ENCODE measurements around the gene ATL3.
"Not testable (repeated sequence)": the region's sequence is repeated elsewhere in the genome, so short reads cannot be mapped to it uniquely, and the experiment has no call there.

ATL3 gene

DNA sequence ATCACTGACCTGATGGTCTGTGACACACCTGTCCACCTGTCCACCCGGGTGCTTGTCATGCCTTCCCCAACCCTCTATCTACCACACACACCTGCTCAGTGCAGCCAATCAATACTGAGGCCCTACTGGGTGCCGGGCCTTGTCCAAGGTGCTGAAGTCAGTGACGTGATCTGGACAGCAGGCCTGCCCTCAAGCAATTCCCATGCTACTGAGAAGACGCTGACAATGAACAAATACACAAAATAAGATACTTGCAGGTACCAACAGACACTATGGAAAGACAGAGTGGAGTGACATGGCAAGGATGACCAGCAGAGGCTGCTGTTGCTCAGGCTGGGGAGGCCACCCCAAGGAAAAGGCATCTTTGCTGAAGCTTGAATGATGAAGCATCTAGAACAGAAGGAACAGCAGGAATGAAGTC is 78.2 kb downstream of the ATL3 start:
- no peak for DNase-seq (ENCODE audit: low read depth in 2 of 3, low spot score in 2 of 3)

DNA sequence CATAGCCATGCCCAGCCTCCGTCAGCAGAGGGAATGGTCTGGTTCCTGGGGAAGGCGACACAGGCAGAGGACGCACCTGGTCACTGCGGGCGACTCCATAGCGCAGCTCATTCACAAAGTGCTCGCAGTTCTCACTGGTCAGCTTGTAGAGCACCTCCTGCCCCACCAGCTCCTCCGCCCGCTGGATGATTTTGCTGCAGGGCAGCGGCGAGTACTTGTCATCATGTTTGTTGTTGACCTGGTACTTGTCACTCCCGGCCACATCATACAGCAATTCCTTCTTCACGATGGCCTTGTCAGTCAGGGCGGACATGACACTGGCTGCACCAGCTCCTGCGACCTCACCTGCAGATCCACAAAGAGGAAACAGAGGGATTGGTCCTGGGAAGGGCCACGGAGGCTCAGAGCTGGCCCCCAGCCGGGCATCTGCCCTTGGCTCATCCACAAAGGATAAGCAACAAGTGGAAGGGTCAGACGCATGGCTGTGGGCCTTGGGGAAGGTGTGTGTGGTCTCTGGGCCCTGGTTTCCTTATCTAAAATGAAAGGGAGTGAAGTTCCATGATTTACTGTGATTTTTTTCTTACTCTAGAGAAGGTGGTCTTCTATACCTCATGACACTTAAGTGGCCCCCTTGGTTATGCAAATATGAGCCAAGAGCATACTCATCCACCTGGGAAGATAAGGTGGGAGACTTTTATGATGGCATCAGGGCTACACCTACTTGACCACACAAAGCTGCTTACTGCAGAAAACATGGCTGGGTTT is 81.0 kb downstream of the ATL3 start:
- DNase-seq (ENCODE audit: low read depth in 2 of 3, low spot score in 2 of 3) = no peak

DNA sequence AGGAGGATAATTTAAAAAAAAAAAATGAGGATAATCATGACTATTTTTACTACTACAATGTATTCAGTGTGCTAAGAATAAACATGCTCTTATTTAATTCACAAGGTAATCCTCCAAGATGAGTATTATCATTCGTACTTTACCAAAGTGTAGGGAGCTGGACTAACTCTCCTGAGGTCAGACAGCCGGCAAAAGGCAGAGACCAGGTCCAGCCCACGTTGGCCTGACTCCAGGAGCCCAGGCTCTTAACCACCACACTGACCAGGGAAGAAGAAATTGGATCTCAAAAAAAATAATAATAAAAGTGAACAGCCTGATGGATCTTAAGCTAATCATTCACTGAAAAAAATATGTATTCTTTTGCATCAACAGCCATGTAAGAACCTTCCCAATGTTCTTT is 82.2 kb downstream of the ATL3 start:
- DNase-seq (ENCODE audit: low read depth in 2 of 3, low spot score in 2 of 3) = no peak

DNA sequence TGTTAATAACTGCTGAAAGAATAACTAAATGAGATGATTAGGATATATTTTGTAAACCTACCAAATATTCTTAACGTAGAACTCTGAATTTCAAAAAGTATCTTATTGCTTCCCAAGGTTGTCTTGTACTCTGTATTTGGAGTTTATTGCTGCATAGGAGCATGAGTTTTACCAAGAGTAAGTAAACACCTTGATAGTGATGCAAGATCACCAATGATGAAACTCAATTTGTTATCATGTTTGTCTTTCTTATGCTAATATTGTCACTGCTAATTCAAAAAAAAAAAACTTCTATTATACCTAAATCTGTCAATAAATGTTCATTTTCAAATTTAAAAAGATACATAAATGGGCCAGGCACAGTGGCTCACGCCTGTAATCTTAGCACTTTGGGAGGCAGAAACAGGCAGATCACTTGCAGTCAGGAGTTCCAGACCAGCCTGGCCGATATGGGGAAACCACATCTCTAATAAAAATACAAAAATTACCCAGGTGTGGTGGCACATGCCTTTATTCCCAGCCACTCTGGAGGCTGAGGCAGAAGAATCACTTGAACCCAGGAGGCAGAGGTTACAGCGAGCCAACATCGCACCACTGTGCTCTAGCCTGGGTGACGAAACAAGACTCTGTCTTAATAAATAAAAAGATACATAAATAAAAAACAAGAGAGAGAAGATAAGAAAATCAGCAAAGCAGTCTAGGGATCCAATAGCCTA is 84.6 kb downstream of the ATL3 start:
- no peak for DNase-seq (ENCODE audit: low read depth in 2 of 3, low spot score in 2 of 3)

DNA sequence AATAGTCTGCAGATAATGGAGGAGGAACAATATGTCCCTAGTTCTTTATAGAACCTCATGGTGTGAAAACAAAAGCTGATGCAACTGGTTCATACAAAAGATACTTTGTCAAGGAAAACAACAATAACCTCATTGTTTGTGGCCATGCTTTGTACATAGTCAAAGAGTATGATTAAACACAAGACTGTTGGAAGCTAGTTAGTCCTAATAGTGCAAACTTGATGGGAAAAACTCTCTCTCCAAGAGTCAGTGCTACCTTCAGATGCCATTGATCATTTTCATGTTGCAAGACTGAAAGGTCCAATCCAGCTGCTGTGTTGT is 87.9 kb downstream of the ATL3 start:
- no peak for DNase-seq (ENCODE audit: low read depth in 2 of 3, low spot score in 2 of 3)

DNA sequence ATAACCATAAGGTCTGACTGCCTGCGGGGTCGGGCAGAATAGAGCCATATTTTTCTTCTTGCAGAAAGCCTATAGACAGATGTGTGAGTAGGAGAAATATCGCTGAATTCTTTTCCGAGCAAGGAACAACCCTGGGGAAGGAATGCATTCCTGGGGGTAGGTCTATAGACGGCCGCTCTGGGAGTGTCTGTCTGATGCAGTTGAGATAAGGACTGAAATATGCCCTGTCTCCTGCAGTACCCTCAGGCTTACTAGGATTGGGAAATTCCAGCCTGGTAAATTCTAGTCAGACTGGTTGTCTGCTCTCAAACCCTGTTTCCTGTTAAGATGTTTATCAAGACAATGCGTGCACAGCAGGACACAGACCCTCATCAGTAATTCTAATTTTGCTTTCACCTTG is 90.0 kb downstream of the ATL3 start:
- not testable (repeated sequence) for DNase-seq (ENCODE audit: low read depth in 2 of 3, low spot score in 2 of 3)

DNA sequence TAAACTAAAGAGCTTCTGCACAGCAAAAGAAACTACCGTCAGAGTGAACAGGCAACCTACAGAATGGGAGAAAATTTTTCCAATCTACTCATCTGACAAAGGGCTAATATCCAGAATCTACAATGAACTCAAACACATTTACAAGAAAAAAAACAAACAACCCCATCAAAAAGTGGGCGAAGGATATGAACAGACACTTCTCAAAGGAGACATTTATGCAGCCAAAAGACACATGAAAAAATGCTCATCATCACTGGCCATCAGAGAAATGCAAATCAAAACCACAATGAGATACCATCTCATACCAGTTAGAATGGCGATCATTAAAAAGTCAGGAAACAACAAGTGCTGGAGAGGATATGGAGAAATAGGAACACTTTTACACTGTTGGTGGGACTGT is 92.3 kb downstream of the ATL3 start:
- not testable (repeated sequence) for DNase-seq (ENCODE audit: low read depth in 2 of 3, low spot score in 2 of 3)

DNA sequence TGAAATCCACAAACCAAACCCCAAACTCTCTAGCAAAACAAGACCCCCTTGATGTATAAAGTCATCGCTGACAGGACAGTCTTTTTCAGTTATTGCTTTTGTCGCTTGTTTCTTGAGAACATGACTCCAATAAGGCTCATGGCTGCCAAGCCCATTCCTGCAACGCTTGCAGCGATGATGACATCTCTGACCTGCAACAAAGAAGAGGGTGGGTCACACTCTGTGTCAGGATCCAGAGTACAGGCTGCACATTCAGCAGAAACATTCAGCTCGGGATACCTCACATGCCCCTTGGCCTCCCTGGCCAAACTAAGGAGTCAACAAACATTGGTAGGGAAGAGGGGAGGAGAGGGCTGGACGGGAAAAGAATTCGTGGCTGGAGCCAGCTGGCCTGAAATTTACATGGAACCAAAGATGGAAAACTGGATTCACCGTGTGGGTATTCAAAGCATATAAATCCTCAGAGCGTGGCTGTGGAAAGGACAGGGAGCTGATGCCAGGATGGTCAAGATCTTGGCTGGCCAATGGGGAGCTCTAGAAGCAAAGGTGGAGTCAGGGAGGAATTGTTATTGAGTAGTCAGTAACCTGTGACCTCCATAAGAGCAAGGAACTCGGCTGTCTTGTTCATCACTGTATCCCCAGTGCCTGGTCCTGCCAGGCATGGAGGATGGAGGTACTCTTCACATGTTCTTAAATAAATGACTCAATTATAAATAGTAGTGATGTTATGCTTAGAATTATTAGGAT is 96.1 kb downstream of the ATL3 start:
- no peak for DNase-seq (ENCODE audit: low read depth in 2 of 3, low spot score in 2 of 3)

Measured in activated CD8-positive, alpha-beta memory T cell treated with anti-CD3 and anti-CD28 coated beads for 48 hours (primary cell).